Measurements from ENCODE around the gene SLC66A2. TPM values are rescaled to one million over a fixed set of nuclear protein-coding genes. Genes with fewer than 3 reads are reported as not detected.

Gene SLC66A2
- total RNA-seq, 1 donor from 2014 or later, result 5.8 TPM

- H3K27ac Mint-ChIP-seq, result no peak overlapping the region
These were observed 46.9 kb downstream of the SLC66A2 start for GRCh38 chr18:79904357-79905147.

GRCh38 chr18:79903787-79904356 is 47.6 kb downstream of the SLC66A2 start:
- Histone ChIP-seq H3K27ac (no peak overlapping the region), H4K20me1 (ENCODE audit: low read depth) (no peaks in the 10 kb centered on the region), H3K9me3 (ENCODE audit: low read depth) (no peaks in the 10 kb centered on the region), H3K36me3 (no peaks in the 10 kb centered on the region), H3K27me3 (no peaks in the 10 kb centered on the region), H3K9ac (no peak overlapping the region), H3F3A (ENCODE audit: low read depth) (no peaks in the 10 kb centered on the region), H2AFZ (replicated peaks) (no peak overlapping the region), H3K79me2 (ENCODE audit: low read depth) (no peaks in the 10 kb centered on the region), H3K4me2 (no peak overlapping the region), H3K4me1 (no peaks in the 10 kb centered on the region), H3K4me3 (no peak overlapping the region)
- Mint-ChIP-seq H3K27ac (no peak overlapping the region), H3K27me3 (ENCODE audit: insufficient read depth, low read depth) (peaks cover 2% of the 10 kb centered on the region), H3K9me3 (peaks cover 27% of the 10 kb centered on the region), H3K4me1 (no peaks in the 10 kb centered on the region), H3K4me3 (no peak overlapping the region), H3K36me3 (peaks cover 39% of the 10 kb centered on the region)
- no peak for DNase-seq (ENCODE audit: low spot score)
- no peak for TF ChIP-seq EZH2phosphoT487 (IDR thresholded peaks at IDR 0.05)
- TF ChIP-seq EZH2 (IDR thresholded peaks at IDR 0.05), result no peak
- TF ChIP-seq CTCF (IDR thresholded peaks at IDR 0.05), result no peak

More at GRCh38 chr18:79904357-79905147, 46.9 kb downstream of the SLC66A2 start:
- peaks cover 44% of the 10 kb centered on the region for H3K36me3 Mint-ChIP-seq
- no peaks in the 10 kb centered on the region for H3K4me1 Mint-ChIP-seq
- H3K4me3 ChIP-seq, result no peak overlapping the region
- no peaks in the 10 kb centered on the region for H4K20me1 ChIP-seq (ENCODE audit: low read depth)
- no peaks in the 10 kb centered on the region for H3K79me2 ChIP-seq (ENCODE audit: low read depth)
- no peaks in the 10 kb centered on the region for H3F3A ChIP-seq (ENCODE audit: low read depth)
- no peak overlapping the region for H3K4me3 Mint-ChIP-seq
- peaks cover 31% of the 10 kb centered on the region for H3K9me3 Mint-ChIP-seq
- H3K36me3 ChIP-seq, result no peaks in the 10 kb centered on the region
- H3K27ac ChIP-seq, result no peak overlapping the region
- no peak overlapping the region for H3K9ac ChIP-seq
- H3K27me3 ChIP-seq, result no peaks in the 10 kb centered on the region
- H3K4me2 ChIP-seq, result no peak overlapping the region
- H2AFZ ChIP-seq (replicated peaks), result no peak overlapping the region
- no peaks in the 10 kb centered on the region for H3K4me1 ChIP-seq
- no peak for DNase-seq (ENCODE audit: low spot score)
- peaks cover 2% of the 10 kb centered on the region for H3K27me3 Mint-ChIP-seq (ENCODE audit: insufficient read depth, low read depth)
- TF ChIP-seq EZH2phosphoT487 (IDR thresholded peaks at IDR 0.05) (no peak), CTCF (IDR thresholded peaks at IDR 0.05) (no peak), EZH2 (IDR thresholded peaks at IDR 0.05) (no peak)
- no peaks in the 10 kb centered on the region for H3K9me3 ChIP-seq (ENCODE audit: low read depth)

- Mint-ChIP-seq H3K4me1 (no peaks in the 10 kb centered on the region), H3K27ac (no peak overlapping the region), H3K9me3 (peaks cover 28% of the 10 kb centered on the region), H3K4me3 (no peak overlapping the region), H3K36me3 (peaks cover 35% of the 10 kb centered on the region), H3K27me3 (ENCODE audit: insufficient read depth, low read depth) (peaks cover 2% of the 10 kb centered on the region)
- no peak overlapping the region for H2AFZ ChIP-seq (replicated peaks)
- H3K4me1 ChIP-seq, result no peaks in the 10 kb centered on the region
- no peaks in the 10 kb centered on the region for H3K27me3 ChIP-seq
- no peaks in the 10 kb centered on the region for H4K20me1 ChIP-seq (ENCODE audit: low read depth)
- TF ChIP-seq EZH2 (IDR thresholded peaks at IDR 0.05), result no peak
- TF ChIP-seq EZH2phosphoT487 (IDR thresholded peaks at IDR 0.05), result no peak
- no peak for TF ChIP-seq CTCF (IDR thresholded peaks at IDR 0.05)
- H3K36me3 ChIP-seq, result no peaks in the 10 kb centered on the region
- DNase-seq (ENCODE audit: low spot score), result no peak
- H3K79me2 ChIP-seq (ENCODE audit: low read depth), result no peaks in the 10 kb centered on the region
- no peak overlapping the region for H3K27ac ChIP-seq
- no peak overlapping the region for H3K4me2 ChIP-seq
- no peak overlapping the region for H3K4me3 ChIP-seq
- H3K9me3 ChIP-seq (ENCODE audit: low read depth), result no peaks in the 10 kb centered on the region
- H3F3A ChIP-seq (ENCODE audit: low read depth), result no peaks in the 10 kb centered on the region
- H3K9ac ChIP-seq, result no peak overlapping the region
These were observed 48.3 kb downstream of the SLC66A2 start for GRCh38 chr18:79903071-79903635.
